ENCODE data around the gene EZH1. TPM values are rescaled to one million over a fixed set of nuclear protein-coding genes. Genes with fewer than 3 reads are reported as not detected.

Gene EZH1
- total and polyA plus RNA-seq, 7 donors: 5.3 to 68.1 (median 41.5) TPM

DNA sequence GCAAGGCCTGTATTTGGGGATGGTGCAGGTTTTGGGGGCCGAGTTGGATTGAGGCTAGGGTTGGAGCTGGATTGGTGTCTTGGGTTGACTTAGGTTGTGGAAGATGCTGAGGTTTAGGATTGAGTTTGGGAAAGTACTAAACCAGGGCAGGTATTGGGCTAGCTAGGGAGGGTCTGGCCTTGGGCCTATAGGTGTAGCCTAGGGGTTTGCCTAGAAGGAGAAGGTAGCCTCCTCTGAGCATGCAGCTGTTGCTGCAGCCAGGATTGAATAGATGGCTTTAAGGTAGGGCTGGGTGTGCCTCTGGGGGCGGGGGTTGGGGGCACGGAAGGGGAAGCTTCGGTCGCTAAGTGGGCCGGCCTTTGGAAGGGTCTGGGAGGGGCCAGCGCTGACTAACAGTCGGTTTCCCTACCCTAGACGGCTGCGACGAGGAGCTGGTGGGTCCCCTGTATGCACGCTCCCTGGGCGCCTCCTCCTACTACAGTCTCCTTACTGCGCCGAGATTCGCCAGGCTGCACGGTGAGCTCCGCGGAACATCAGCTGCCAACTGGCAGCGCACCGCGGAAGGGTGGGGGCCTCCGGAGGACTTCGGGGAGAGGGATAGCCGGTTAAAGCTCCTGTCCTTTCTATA lies 61.3 kb downstream of the EZH1 start:
- no peak for TF ChIP-seq POLR2A (IDR thresholded peaks at IDR 0.05)
- TF ChIP-seq POLR2AphosphoS5 (IDR thresholded peaks at IDR 0.05): peak in 3 of 4 donors; percentile 58 to 72 (median 68)
- no peak for TF ChIP-seq EP300 (IDR thresholded peaks at IDR 0.05)
- TF ChIP-seq, protein P1, sequence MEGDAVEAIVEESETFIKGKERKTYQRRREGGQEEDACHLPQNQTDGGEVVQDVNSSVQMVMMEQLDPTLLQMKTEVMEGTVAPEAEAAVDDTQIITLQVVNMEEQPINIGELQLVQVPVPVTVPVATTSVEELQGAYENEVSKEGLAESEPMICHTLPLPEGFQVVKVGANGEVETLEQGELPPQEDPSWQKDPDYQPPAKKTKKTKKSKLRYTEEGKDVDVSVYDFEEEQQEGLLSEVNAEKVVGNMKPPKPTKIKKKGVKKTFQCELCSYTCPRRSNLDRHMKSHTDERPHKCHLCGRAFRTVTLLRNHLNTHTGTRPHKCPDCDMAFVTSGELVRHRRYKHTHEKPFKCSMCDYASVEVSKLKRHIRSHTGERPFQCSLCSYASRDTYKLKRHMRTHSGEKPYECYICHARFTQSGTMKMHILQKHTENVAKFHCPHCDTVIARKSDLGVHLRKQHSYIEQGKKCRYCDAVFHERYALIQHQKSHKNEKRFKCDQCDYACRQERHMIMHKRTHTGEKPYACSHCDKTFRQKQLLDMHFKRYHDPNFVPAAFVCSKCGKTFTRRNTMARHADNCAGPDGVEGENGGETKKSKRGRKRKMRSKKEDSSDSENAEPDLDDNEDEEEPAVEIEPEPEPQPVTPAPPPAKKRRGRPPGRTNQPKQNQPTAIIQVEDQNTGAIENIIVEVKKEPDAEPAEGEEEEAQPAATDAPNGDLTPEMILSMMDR (IDR thresholded peaks at IDR 0.05): no peak
- Histone ChIP-seq H3K36me3 (peaks cover 0 to 34% (median 3%) of the 10 kb centered on the region in 4 donors), H3K4me3 (peak overlapping the region; percentile 32 to 65 (median 56)), H3K9me3 (no peaks in the 10 kb centered on the region), H3K27ac (peak overlapping the region; percentile 65 to 99 (median 98)), H3K4me1 (peaks cover 0 to 64% (median 55%) of the 10 kb centered on the region in 4 donors), H3K27me3 (no peaks in the 10 kb centered on the region)
- DNase-seq: peak; percentile 91
- intact Hi-C loops (cut with DNase I): no loop called here
- WGBS, 2 donors: 4 to 7% methylated on average over 25 of the region's 25 CpGs

DNA sequence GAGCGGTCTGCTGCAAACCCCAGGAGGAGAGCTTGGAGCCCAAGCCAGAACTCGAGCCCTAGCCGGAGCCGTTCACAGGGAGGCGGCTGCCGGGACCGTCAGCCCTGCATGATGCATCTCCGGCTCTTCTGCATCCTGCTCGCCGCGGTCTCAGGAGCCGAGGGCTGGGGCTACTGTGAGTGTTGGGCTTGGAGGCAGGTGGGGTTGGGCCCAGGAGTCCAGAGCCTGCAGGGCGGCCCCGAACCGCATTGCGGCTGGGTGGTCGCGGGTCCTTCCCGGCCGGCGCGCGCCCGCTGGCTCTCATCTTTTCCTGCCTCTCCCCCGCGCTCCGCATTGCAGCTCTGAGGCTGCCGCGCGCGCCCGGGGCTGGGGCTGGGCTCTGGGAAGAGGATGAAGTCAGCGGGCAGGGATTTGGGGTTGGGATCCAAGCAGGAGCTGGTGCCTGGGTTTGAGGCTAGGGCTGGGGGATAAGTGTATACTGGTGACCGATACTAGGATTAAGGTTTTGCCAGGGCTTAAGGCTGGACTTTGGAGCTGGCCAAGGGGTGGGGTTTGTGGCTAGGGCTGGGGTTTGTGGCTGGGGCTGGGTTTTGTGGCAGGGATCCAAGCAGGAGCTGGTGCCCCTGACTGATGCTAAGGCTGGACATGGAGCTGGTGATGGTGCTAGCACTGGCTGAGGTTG lies 62.0 kb downstream of the EZH1 start:
- peaks cover 0 to 27% (median 3%) of the 10 kb centered on the region in 4 donors for H3K36me3 ChIP-seq
- no peaks in the 10 kb centered on the region for H3K27me3 ChIP-seq
- peak overlapping the region; percentile 65 to 99 (median 98) for H3K27ac ChIP-seq
- WGBS, 2 donors: 1% methylated on average over 34 of the region's 34 CpGs
- peak overlapping the region; percentile 32 to 65 (median 56) for H3K4me3 ChIP-seq
- peaks cover 0 to 67% (median 57%) of the 10 kb centered on the region in 4 donors for H3K4me1 ChIP-seq
- no peak for DNase-seq
- TF ChIP-seq, protein P1 (IDR thresholded peaks at IDR 0.05): no peak
- TF ChIP-seq EP300 (IDR thresholded peaks at IDR 0.05): no peak
- no peak for TF ChIP-seq POLR2A (IDR thresholded peaks at IDR 0.05)
- TF ChIP-seq POLR2AphosphoS5 (IDR thresholded peaks at IDR 0.05): no peak
- no peaks in the 10 kb centered on the region for H3K9me3 ChIP-seq
- intact Hi-C loops (cut with DNase I): no loop called here

- intact Hi-C loops (cut with DNase I): no loop called here
These were observed 62.7 kb downstream of the EZH1 start, which contains the start of gene CNTNAP1 for GRCh38 chr17:42681976-42682721. Gene CNTNAP1 (plus strand): TSS chr17:42682531. CDS start chr17:42682830, 299 bp downstream.

GRCh38 chr17:42680331-42680808 lies 64.5 kb downstream of the EZH1 start:
- Histone ChIP-seq H3K27me3 (no peaks in the 10 kb centered on the region), H3K9me3 (no peaks in the 10 kb centered on the region), H3K36me3 (peaks cover 0 to 6% (median 0%) of the 10 kb centered on the region in 4 donors), H3K27ac (peak overlapping the region; percentile 97 to 99 (median 98)), H3K4me3 (peak overlapping the region; percentile 18 to 71 (median 63)), H3K4me1 (peaks cover 0 to 75% (median 66%) of the 10 kb centered on the region in 4 donors)
- WGBS, 2 donors: 65 to 71% methylated on average over 20 of the region's 20 CpGs
- intact Hi-C loops (cut with DNase I): loop anchor here (1.0 kb wide), 1 partner anchor 71 kb away; the partner anchor contains the start of genes RETREG3 and TUBG1
- TF ChIP-seq POLR2AphosphoS5 (IDR thresholded peaks at IDR 0.05) (peak in 2 of 4 donors; percentile 17 to 25), EP300 (IDR thresholded peaks at IDR 0.05) (no peak)
- TF ChIP-seq, protein P1 (IDR thresholded peaks at IDR 0.05): no peak
- no peak for DNase-seq

More at GRCh38 chr17:42681976-42682721, 62.7 kb downstream of the EZH1 start, which contains the start of gene CNTNAP1:
- 8 to 9% methylated on average over 22 of the region's 22 CpGs for WGBS, 2 donors
- Histone ChIP-seq H3K9me3 (no peaks in the 10 kb centered on the region), H3K4me3 (peak within 1 kb of the TSS; percentile 32 to 65 (median 56)), H3K36me3 (peaks cover 0 to 20% (median 0%) of the 10 kb centered on the region in 4 donors), H3K4me1 (peaks cover 0 to 73% (median 64%) of the 10 kb centered on the region in 4 donors), H3K27me3 (no peaks in the 10 kb centered on the region), H3K27ac (peak within 1 kb of the TSS; percentile 65 to 99 (median 98))
- peak; percentile 88 for DNase-seq
- TF ChIP-seq, protein P1 (IDR thresholded peaks at IDR 0.05): no peak
- no peak for TF ChIP-seq POLR2A (IDR thresholded peaks at IDR 0.05)
- TF ChIP-seq EP300 (IDR thresholded peaks at IDR 0.05): peak in 2 of 4 donors; percentile 62 to 86
- peak in 2 of 4 donors; percentile 26 to 84 for TF ChIP-seq POLR2AphosphoS5 (IDR thresholded peaks at IDR 0.05)

Data from sigmoid colon (tissue), 7 donors.